Measurements from ENCODE around the gene TBC1D25.

- TF ChIP-seq ZNF518A (tag by site-specific recombination; conservative IDR thresholded peaks at IDR 0.05; ENCODE audit: low read depth) = no peak
- TF ChIP-seq, protein P1, sequence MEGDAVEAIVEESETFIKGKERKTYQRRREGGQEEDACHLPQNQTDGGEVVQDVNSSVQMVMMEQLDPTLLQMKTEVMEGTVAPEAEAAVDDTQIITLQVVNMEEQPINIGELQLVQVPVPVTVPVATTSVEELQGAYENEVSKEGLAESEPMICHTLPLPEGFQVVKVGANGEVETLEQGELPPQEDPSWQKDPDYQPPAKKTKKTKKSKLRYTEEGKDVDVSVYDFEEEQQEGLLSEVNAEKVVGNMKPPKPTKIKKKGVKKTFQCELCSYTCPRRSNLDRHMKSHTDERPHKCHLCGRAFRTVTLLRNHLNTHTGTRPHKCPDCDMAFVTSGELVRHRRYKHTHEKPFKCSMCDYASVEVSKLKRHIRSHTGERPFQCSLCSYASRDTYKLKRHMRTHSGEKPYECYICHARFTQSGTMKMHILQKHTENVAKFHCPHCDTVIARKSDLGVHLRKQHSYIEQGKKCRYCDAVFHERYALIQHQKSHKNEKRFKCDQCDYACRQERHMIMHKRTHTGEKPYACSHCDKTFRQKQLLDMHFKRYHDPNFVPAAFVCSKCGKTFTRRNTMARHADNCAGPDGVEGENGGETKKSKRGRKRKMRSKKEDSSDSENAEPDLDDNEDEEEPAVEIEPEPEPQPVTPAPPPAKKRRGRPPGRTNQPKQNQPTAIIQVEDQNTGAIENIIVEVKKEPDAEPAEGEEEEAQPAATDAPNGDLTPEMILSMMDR (tag by site-specific recombination; IDR thresholded peaks at IDR 0.05) = no peak
- TF ChIP-seq PRDM1 (tag by site-specific recombination; IDR thresholded peaks at IDR 0.05) = no peak
- TF ChIP-seq ZNF202 (tag by site-specific recombination; IDR thresholded peaks at IDR 0.05; ENCODE audit: borderline replicate concordance) = no peak
- no peak for TF ChIP-seq GLI2 (tag by site-specific recombination; IDR thresholded peaks at IDR 0.05; ENCODE audit: borderline replicate concordance, low read depth)
- TF ChIP-seq ZBTB17 (tag by site-specific recombination; IDR thresholded peaks at IDR 0.05) = no peak
- TF ChIP-seq KLF7 (tag by site-specific recombination; IDR thresholded peaks at IDR 0.05; ENCODE audit: borderline replicate concordance) = no peak
- TF ChIP-seq, protein P2, sequence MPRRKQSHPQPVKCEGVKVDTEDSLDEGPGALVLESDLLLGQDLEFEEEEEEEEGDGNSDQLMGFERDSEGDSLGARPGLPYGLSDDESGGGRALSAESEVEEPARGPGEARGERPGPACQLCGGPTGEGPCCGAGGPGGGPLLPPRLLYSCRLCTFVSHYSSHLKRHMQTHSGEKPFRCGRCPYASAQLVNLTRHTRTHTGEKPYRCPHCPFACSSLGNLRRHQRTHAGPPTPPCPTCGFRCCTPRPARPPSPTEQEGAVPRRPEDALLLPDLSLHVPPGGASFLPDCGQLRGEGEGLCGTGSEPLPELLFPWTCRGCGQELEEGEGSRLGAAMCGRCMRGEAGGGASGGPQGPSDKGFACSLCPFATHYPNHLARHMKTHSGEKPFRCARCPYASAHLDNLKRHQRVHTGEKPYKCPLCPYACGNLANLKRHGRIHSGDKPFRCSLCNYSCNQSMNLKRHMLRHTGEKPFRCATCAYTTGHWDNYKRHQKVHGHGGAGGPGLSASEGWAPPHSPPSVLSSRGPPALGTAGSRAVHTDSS (tag by site-specific recombination; IDR thresholded peaks at IDR 0.05) = no peak
These were observed 30.9 kb upstream of the TBC1D25 start, which contains the start of gene PORCN for GRCh38 chrX:48508400-48509244.
